Middle frontal gyrus (tissue), 1 donor: Measurements from ENCODE around the gene DNAH14.
"Not testable (repeated sequence)": the region's sequence is repeated elsewhere in the genome, so short reads cannot be mapped to it uniquely, and the experiment has no call there.

Experiments
- DNase-seq: peaks from one replicate; pipeline ENCODE4 v3.0.0-alpha.2; 2015; ENCODE audit warnings: low spot score; ENCODE audit errors: extremely low spot score

The DNAH14 gene

DNA sequence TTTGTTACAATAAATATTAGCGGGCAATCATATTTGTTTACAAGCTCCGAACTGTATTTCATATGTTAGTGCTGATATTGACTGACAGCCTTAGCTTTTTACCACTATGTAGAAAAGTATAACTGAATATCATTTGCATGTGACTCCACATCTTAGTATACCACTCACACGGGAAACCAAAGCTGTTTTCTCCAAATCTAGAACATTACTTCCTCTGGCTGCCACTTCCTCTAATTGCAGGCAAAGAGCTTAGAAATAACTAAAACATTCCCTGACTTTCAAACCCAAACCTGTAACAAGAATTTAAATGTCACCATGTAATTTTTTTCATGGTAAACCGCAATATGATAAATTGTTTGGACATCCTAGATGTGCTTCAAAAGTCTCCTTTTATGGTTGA, 323.7 kb downstream of the DNAH14 start:
- no peak for DNase-seq

GRCh38 chr1:225253784-225254183, 324.3 kb downstream of the DNAH14 start:
- no peak for DNase-seq

- DNase-seq, result no peak
These were observed 325.2 kb downstream of the DNAH14 start for GRCh38 chr1:225254676-225255075.

- DNase-seq, result no peak
These were observed 327.6 kb downstream of the DNAH14 start for GRCh38 chr1:225257081-225257480.

DNA sequence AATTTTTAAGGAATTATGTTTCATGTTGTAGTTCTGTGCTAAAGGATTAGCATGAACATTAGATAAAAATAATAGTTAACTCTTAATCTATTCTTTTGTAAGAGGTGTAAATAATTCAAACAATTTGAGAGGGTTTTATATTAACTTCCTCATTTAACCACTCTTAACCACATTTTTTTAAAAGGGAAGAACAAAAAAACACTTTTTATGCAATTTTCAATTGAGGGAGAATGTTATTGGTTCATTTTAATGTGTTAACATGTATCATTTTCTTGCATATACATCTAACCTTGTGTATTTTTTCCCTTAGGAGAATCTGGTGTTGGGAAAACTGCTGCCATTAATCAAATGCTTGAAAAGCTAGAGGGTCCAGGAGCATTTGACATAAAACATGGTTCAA, 329.3 kb downstream of the DNAH14 start:
- no peak for DNase-seq

DNA sequence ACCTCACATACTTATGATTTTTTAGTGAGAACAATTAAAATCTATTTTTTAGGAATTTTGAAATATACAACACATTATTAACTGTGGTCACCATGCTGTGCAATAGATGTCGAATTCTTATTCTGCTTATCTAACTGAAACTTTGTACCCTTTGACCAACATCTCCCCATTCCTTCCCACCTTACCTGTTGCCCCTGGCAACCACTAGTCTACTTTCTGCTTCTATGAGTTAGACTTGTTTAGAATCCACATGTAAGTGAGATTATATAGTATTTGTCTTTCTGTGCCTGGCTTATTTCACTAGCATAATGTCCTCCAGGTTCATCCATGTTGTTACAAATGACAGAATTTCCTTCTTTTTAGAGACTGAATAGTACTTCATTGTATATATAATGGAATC, 330.1 kb downstream of the DNAH14 start:
- no peak for DNase-seq

DNA sequence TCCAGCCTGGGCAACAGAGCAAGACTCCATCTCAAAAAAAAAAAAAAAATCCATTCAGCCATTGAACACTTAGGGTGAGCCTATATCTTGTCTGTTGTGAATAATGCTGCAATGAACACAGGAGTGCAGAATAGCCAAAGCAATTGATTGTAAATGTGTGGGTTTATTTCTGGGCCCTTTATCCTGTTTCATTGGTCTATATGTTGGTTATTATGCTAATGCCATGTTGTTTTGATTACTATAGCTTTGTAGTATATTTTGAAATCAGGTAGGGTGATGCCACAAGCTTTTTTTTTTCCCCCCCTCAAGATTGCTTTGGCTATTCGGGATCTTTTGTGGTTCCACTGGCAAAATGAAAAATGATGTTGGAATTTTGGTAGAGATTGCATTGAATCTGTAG, 330.8 kb downstream of the DNAH14 start:
- DNase-seq, result no peak

- DNase-seq, result no peak
These were observed 348.0 kb downstream of the DNAH14 start for GRCh38 chr1:225277445-225277844.

DNA sequence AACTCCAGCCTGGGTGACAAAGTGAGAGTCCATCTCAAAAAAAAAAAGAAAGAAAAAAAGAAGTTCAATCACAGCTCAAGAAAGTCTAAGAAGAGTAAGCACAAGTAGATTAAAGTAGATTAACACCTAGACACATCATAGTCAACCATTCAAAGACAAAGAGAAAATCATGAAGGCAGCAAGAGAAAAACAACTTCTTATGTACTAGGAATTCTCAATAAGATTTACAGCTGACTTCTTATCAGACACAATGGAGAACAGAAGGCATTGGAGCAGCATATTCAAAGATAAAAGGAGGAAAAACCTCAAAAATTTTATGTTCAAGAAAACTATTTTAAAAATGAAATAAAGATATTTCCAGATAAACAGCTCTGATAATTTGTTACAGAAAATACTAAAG, 351.1 kb downstream of the DNAH14 start:
- DNase-seq, result no peak

- DNase-seq, result no peak
These were observed 360.8 kb downstream of the DNAH14 start for GRCh38 chr1:225290244-225290643.

- DNase-seq, result no peak
These were observed 370.1 kb downstream of the DNAH14 start for GRCh38 chr1:225299624-225300023.

DNA sequence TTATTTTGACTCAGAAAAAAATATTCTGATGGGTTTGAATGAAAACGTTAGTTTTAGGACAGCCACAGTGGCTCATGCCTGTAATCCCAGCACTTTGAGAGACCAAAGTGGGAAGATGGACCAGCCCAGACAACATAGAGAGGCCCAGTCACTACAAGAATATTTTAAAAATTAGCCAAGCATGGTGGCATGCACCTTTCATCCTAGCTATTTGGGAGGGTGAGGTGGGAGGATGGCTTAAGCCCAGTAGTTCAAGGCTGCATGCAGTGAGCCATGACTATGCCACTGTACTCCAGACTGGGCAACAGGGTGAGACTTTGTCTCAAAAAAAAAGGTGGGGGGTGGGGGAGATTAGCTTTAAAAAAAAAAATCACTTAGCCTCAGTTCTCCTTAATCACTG, 370.9 kb downstream of the DNAH14 start:
- no peak for DNase-seq

- DNase-seq, result no peak
These were observed 375.5 kb downstream of the DNAH14 start for GRCh38 chr1:225304996-225305395.

DNA sequence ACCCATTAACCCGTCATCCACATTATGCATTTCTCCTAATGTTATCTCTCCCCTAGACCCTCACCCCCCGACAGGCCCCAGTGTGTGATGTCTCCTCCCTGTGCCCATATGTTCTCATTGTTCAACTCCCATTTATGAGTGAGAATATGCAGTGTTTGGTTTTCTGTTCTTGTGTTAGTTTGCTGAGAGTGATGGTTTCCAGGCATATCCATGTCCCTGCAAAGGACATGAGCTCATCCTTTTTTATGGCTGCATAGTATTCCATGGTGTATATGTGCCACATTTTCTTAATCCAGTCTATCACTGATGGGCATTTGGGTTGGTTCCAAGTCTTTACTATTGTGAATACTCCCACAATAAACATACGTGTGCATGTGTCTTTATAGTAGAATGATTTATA, 381.1 kb downstream of the DNAH14 start:
- not testable (repeated sequence) for DNase-seq

DNA sequence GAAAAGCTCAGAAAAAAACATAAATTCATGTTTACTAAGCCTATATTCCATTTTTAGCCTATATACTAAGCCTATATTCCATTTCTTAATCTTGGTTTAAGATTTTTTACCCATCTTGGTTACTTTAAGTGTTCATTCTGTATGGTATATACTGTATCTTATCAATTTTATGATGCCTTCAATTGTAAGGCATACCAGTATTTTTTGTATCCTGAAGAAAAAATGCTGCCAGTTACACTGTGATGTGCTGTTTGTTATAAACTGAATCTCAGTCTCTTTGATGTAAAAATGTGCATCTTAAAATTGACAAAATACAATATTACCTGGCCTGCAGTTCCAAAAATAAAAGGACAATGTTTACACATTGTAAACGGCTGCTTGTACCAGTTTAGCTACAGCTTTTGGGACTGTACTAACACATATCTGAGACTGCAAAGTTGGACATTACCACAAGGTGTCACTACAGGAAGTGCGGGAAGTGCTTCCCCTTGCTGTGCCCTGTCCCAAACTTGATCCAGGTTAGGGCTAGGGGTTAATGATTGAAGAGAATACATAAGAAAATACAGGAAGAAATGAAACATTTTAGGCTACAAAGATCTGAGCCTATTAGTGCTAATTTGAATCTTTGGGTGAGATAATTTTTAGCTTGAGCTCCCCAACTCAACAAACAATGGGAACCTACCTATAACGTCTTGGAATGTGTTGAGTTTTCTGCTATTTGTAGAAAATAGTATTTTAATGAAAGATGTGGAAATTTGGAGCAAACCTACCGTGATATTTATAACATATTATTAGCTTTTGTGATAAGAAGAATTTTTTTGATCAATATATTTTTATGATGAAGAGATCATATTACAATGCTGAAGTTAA, 389.5 kb downstream of the DNAH14 start:
- DNase-seq, result no peak

DNA sequence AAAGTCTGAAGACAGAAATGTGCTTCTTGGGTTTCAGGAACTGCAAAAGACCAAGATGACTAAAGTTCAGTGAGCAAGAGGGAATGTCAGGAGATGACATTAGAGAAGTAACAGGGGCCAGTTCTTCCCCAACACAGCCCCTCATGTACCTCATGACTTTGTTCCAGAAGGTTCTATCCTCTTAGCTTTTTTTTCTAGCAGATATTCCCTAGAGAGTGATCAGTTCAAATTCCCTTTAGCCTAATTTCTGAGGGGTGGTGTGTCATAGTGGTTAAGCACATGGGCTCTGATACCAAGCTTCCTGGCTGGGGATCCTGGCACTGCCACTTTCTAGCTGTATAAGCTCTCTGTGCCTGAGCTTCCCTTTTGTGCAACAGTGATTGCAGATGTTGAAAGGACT, 390.4 kb downstream of the DNAH14 start:
- DNase-seq, result no peak

DNA sequence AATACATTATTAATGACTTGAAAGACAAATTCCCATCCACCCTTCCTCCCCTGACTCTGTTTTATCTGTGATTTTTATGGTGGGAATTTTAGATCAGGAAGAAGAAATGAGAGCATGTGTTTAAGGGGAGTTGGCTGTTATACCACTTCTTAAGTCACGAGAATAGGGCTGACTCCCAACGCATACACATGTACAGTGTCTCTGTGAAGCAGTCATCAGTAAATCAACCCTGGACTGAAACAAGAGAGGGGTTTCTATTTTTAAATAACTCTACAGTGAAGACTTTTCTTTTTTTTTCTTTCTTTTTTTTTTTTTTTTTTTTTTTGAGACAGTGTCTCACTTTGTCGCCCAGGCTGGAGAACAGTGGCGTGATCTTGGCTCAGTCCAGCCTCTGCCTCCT, 392.3 kb downstream of the DNAH14 start:
- DNase-seq, result no peak

DNA sequence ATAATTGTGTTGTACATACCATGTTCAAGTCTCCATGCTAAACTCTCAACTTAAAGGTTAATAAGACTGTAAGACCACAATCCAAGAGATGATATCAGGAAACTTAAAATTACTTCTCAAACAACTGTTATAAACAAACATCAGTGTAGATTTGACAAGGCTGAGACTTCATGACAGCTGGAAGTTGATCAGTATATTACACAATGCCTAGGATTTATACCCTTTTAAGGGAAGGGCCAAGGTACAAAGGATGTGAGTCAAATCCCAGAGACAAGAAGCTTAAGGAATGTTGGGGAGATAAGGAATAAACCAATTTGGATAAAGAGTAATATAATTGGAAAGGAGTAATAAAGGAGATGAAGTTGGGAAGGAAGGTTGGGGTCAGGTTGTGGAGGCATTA, 399.6 kb downstream of the DNAH14 start:
- DNase-seq, result no peak

GRCh38 chr1:225329996-225330395, 400.5 kb downstream of the DNAH14 start:
- DNase-seq, result not testable (repeated sequence)

GRCh38 chr1:225332686-225333085, 403.2 kb downstream of the DNAH14 start:
- DNase-seq, result no peak

- not testable (repeated sequence) for DNase-seq
These were observed 405.8 kb downstream of the DNAH14 start for GRCh38 chr1:225335098-225335778.

DNA sequence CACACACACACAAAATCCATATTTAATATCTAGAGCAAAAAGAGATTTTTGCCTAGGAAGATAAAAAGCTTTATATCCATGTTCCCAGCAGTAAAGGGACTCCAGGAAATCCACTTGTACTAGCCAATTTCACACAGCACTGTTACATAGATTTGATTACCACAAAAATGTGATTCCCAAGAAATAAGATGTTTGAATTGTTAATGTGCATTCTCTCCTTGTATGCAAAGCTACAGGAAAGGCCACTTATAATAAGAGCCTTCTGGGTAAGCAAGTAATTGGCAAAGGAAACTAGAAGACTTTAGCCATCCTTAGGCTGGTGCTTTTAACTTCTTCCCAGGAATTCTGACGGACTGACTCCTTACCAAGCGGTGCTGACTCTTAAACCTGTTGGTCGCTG, 409.1 kb downstream of the DNAH14 start:
- DNase-seq, result no peak

DNA sequence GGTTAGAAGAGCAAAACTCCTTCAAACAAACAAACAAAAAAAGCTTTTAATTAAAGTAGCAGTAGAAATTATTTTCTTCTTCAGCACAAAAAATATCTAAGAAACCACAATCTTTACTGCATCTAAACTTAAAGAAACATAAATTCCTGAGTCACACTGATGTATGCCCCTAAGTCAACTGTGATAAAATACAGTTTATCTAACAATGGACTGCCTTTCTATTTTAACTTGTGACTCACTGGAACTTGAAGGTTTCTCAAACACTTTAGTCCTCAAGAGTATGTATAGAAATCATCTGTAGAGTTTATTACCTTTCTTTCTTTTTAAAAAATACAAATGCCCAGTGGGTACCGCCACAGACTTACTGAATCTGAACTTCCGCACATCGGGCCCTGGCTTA, 412.2 kb downstream of the DNAH14 start:
- DNase-seq, result no peak
